Activated T-helper 1 cell treated with anti-CD3 and anti-CD28 coated beads, Interleukin-2, amount 50 U/mL, for 16 hours (primary cell): ENCODE measurements around the gene DICER1.

Experiments used
- DNase-seq, 2 donors: peaks; one replicate each; pipeline ENCODE4 v3.0.0-alpha.2; 2020; ENCODE audit warnings: low read depth in 1 of 2, low spot score in 1 of 2

The DICER1 gene

GRCh38 chr14:95062220-95062619 is 95.1 kb downstream of the DICER1 start:
- DNase-seq, result no peak

DNA sequence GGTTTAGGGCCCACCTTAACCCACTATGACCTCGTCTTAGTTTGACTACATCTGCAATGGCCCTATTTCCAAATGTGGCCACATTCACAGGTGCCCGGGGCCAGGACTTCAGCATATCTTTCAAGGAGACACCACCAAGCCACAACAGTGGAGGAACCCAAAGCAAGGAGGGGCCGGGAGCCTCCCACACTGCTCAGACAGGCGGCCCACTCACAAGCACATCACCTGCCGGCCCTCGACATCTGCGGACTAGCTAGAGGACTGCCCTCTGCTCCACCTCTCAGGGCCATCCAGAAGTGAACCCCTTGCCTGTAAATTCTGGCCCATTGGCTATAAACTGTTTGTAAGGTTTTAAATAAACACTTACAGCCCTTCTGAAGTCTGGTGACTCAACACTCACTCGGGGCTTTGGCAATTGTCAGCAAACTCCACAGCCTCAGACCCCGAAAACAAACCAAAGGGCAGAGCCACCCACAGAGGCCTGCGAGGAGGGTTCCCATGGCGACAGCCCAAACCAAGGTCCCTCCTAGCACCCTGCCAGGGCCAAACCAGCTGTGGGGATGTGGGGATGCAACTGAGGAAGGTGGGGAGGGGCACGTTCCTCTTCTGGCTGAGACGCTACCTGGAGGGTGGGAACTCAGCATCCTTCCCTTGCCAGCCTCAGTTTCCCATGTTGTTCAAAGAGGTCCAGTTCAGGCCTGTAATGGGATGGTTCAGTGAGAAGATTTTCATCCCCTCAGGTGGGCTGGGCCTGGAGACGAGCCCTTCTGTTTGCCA is 95.8 kb downstream of the DICER1 start:
- DNase-seq, result no peak

- no peak for DNase-seq
Observed at GRCh38 chr14:95059126-95059525, 98.2 kb downstream of the DICER1 start.

- DNase-seq, result no peak
Observed at GRCh38 chr14:95058491-95058890, 98.8 kb downstream of the DICER1 start.

GRCh38 chr14:95057851-95058250 is 99.5 kb downstream of the DICER1 start:
- no peak for DNase-seq

GRCh38 chr14:95057147-95057546 is 100.2 kb downstream of the DICER1 start:
- DNase-seq, result no peak

DNA sequence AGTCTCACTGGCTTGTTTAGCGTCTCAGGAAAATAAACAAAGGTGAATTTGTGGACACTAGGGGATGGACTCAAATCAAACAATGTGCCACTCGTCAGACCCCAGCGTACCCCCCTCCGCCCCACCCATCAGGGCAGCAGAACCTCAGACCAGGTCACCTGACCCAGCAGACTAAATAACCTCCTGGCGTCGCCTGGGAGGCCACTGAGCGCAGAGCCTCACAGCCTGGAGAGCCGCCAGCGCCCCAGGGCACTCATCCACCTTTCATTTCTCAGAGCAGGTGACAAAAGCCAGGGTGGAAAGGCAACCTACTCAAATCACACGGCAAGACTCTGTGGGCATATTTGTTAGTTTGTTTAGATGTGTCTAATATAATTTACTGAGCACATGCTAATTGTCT is 100.9 kb downstream of the DICER1 start:
- no peak for DNase-seq

GRCh38 chr14:95055318-95055717 is 102.0 kb downstream of the DICER1 start:
- no peak for DNase-seq

GRCh38 chr14:95054346-95055280 is 102.7 kb downstream of the DICER1 start:
- DNase-seq, result no peak

DNA sequence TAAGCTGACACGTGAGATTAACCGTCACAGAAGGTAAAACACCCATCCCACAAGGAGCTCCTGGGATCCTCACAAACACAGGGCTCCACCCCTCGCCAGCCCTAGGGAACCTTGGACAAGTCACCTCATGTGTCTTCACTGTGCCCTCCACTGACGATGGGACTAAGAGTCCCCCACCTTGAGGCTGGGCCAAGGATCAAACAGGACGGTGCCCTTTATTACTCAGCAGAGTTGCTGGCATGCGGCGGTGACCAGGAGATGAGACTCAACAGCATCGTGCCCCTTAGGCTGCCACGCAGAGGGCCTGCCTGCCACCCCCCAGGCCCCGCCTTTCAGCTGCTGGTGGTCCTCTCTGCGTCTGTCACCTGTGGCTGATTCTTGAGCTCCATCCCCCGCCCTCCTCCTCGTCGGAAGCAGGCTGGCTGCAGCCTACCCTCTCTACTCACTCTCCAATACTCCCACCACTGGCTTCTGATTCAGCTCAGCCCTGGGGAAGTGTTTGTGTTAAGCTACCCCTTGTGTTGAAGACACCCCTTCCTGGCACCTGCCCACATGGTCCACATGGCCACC is 105.2 kb downstream of the DICER1 start:
- no peak for DNase-seq

- DNase-seq, result no peak
Observed at GRCh38 chr14:95049952-95050351, 107.4 kb downstream of the DICER1 start.

DNA sequence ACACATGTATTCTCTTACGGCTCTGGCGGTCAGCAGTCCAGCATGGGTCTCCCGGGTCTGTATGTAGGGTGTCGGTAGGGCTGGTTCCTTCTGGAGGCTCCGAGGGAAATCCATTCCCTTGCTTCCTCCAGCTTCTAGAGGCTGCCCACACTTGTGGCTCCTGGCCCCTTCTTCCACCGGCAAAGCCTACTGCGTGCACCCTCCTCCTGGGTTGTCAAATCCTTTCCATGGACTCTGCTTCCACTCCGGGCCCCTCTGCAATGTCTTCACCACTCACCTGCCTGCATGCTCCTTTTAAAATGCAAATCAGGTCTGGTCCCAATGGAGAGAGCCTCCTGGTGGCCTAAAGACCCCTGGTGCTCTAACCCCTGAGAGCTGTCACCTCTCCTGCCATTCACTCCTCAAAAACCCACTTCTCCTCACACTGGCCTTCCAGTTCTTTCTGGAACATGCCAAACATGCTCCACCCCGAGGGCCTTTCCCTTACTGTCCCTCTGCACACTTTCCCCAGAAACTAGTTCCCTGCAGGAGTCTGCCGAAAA is 108.5 kb downstream of the DICER1 start:
- DNase-seq, result no peak

DNA sequence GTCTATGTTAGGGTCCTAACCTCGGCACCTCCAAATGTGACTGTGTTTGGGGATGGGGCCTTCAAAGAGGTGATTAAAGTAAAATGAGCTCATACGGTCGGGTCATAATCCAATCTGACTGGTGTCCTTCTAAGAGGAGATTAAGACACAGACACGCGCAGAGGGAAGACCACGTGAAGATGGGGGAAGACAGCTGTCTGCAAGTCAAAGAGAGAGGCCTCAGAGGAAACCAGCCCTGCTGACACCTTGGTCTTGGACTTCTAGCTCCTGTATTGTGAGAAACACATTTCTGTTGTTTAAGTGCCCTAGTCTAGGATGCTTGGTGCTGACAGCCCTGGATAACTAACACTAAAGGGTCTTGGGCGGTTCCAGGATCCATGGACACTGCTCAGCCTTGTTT is 109.6 kb downstream of the DICER1 start:
- DNase-seq, result no peak

DNA sequence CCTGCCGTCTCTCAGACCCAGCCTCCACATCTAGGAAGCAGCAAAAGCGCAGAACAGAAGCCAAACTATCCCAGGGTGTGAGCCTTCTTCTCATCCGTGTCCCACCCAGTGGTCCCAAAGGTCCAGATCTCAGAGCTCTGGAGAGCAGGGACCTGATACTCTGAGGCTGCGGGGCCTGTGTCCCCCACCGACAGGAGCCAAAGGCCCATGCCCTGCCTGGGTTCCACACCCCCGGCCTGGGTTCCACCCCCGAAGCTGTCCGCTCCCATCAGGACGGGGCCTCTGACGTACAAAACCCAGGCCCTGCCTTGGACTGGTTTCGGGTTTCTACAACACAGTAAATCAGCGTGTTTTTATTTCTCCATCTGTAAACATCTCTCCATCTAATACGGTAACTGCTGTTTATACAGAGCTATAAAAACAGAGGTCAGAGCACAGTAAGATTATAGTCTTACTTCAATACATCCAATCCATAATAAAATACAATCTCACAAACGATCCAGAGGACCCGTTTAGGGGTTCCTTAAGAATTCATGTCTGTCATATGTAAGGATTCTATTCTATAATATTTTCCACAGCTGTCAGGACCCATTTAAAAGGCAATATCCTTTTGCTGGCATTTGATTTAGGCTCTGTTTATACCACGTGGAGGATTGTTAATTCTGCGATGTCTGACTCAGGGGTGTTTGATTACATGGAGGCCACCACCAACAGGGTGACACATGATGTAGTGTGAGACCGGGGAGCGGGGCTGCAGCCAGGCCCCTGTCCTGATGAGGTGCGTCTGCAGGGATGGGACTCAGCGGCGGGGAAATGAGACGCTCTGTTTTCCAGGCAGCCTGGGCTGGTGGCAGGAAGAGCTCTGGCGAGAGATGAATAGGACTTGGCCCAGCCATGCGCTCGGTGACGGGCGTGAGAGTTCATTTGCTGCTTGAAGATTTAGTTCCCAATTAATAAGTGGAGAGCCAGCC is 110.3 kb downstream of the DICER1 start:
- no peak for DNase-seq

- no peak for DNase-seq
Observed at GRCh38 chr14:95045836-95046430, 111.4 kb downstream of the DICER1 start.

- DNase-seq, result no peak
Observed at GRCh38 chr14:95045106-95045701, 112.1 kb downstream of the DICER1 start.

DNA sequence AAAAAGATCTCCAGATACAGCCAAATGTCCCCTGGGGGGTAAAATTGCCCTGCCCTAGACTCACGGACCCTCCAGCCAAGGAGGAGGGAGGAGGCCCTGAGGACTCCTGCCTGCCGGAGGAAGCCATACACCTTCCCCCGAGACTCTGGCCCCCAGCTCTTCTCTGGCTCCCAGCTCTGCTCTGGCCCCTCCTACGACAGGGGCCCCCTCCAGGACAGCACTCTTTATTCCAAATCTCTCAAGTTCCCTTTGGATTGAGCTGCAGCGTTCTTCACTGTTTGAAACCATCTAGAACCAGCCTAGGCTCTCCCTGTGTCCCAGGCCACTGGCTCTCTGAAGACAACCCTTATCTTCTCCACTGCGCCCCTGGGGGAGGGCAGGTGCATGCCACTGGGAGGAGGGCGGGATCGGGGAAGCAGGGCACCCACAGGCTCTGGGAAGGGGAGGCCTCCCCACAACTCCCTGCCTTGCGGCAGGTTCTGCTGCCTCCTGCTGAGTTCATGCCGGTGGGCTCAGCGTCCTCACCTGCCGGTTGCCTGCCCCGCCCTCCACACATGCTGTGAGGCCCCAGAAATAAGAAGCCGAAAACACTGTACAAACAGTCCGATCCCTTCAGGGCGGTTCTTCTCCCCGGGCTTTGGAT is 112.7 kb downstream of the DICER1 start:
- no peak for DNase-seq

- DNase-seq, result no peak
Observed at GRCh38 chr14:95043732-95044462, 113.4 kb downstream of the DICER1 start.
